HFFc6 (cell line): Measurements from ENCODE around the gene MVB12B. TPM values are rescaled to one million over a fixed set of nuclear protein-coding genes. Genes with fewer than 3 reads are reported as not detected.

Source experiments
- DNase-seq: peaks from one replicate; pipeline ENCODE4 v3.0.0-alpha.2; 2018
- H3K27ac Mint-ChIP-seq: 2 replicates; pipeline ENCODE4 v1.8.0; 2020; ENCODE audit warnings: mild to moderate bottlenecking, mixed read lengths
- H3K27me3 Mint-ChIP-seq: 2 replicates; pipeline ENCODE4 v1.8.0; 2021; ENCODE audit warnings: mild to moderate bottlenecking, moderate library complexity, mixed read lengths; ENCODE audit not compliant: insufficient read depth
- H3K36me3 Mint-ChIP-seq: 2 replicates; pipeline ENCODE4 v1.8.0; 2021; ENCODE audit warnings: low read depth, mixed read lengths
- H3K4me1 Mint-ChIP-seq: 2 replicates; pipeline ENCODE4 v1.8.0; 2020; ENCODE audit warnings: low read depth, mixed read lengths
- H3K4me3 Mint-ChIP-seq: 2 replicates; pipeline ENCODE4 v1.8.0; 2020; ENCODE audit warnings: mild to moderate bottlenecking, moderate library complexity, mixed read lengths
- H3K9me3 Mint-ChIP-seq: 2 replicates; pipeline ENCODE4 v1.8.0; 2020; ENCODE audit warnings: mild to moderate bottlenecking, mixed read lengths
- total RNA-seq, 6 experiments: library from RNA; stranded (reverse); fragmentation: NEBNext Ultra II Directional; extraction: Animal tissue kit (Norgen Biotek cat#: 25700); gene quantifications; 2 replicates in 1 of 6; 3 replicates in 5 of 6; pipeline ENCODE4 v1.2.3, GENCODE V29; 2021
- TF ChIP-seq, protein P1 (sequence below): fragments of 200-600 bp; sonication (generic); IDR thresholded peaks from 2 replicates; pipeline ENCODE4 v1.5.0; 2021; ENCODE audit warnings: antibody characterized with exemption, mild to moderate bottlenecking

MVB12B gene
- total RNA-seq, 6 experiments from 2014 or later, result 4.4 to 8.3 (median 6.7) TPM

DNA sequence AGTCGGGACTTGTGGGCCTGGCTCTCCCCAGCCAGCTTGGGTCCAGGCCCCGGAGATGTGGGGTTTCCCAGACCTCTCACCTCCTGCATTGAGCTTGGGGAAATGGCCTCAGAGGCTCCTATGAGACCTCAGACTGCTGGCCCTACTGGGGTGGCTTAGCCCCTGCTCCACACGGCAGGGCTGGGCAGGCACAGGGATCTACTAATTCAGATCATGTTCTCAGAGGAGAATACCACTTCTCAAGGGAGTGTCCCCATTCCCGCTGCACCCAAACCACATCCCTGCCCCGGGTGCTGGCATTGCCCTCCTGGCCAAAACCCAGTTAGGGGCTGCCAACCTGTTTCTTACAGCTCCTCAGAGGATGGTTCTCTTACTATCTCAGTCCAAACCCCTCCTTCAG lies 205.0 kb downstream of the MVB12B start:
- Mint-ChIP-seq H3K9me3 (no peaks in the 10 kb centered on the region), H3K27ac (no peak overlapping the region), H3K27me3 (peaks cover 55% of the 10 kb centered on the region), H3K4me1 (no peaks in the 10 kb centered on the region; the same call in 1 of the 2 replicates), H3K36me3 (no peaks in the 10 kb centered on the region), H3K4me3 (no peak overlapping the region)
- TF ChIP-seq, protein P1, sequence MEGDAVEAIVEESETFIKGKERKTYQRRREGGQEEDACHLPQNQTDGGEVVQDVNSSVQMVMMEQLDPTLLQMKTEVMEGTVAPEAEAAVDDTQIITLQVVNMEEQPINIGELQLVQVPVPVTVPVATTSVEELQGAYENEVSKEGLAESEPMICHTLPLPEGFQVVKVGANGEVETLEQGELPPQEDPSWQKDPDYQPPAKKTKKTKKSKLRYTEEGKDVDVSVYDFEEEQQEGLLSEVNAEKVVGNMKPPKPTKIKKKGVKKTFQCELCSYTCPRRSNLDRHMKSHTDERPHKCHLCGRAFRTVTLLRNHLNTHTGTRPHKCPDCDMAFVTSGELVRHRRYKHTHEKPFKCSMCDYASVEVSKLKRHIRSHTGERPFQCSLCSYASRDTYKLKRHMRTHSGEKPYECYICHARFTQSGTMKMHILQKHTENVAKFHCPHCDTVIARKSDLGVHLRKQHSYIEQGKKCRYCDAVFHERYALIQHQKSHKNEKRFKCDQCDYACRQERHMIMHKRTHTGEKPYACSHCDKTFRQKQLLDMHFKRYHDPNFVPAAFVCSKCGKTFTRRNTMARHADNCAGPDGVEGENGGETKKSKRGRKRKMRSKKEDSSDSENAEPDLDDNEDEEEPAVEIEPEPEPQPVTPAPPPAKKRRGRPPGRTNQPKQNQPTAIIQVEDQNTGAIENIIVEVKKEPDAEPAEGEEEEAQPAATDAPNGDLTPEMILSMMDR, result no peak
- no peak for DNase-seq

DNA sequence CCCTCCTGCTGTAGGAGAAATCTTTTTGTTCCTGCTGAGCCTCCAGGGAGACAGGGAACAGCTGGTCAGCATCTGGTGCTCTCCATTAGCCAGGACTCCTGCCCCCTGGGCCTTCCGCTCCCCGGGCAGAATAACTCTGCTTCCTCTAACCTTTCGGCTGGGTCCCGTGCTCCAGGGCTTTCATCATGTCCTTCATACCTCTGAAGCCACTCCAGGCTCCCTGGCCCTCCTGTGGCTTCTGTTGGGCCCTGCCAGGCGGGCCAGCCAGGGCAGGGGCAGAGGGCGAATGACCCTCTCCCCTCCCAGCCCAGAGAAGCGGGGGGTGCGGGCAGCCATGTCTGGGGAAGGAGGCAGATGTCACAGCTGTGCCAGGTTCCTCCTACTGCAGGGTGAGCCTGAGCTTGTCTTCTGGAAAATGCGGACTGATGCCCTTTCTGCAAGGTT lies 205.4 kb downstream of the MVB12B start:
- H3K27me3 Mint-ChIP-seq, result peaks cover 52% of the 10 kb centered on the region

GRCh38 chr9:126532489-126532888 lies 205.9 kb downstream of the MVB12B start:
- TF ChIP-seq, protein P1, result no peak
- Mint-ChIP-seq H3K27me3 (peaks cover 49% of the 10 kb centered on the region), H3K4me1 (no peaks in the 10 kb centered on the region; the same call in 1 of the 2 replicates), H3K9me3 (no peaks in the 10 kb centered on the region), H3K4me3 (no peak overlapping the region), H3K36me3 (no peaks in the 10 kb centered on the region), H3K27ac (no peak overlapping the region)
- DNase-seq, result no peak

More for the DNA sequence above, 205.4 kb downstream of the MVB12B start:
- TF ChIP-seq, protein P1, result no peak
- Mint-ChIP-seq H3K27ac (no peak overlapping the region), H3K4me1 (no peaks in the 10 kb centered on the region; the same call in 1 of the 2 replicates), H3K36me3 (no peaks in the 10 kb centered on the region), H3K4me3 (no peak overlapping the region), H3K9me3 (no peaks in the 10 kb centered on the region)
- DNase-seq, result no peak

- Mint-ChIP-seq H3K27ac (no peak overlapping the region), H3K4me1 (no peaks in the 10 kb centered on the region; the same call in 1 of the 2 replicates), H3K9me3 (no peaks in the 10 kb centered on the region)
Observed at GRCh38 chr9:126532951-126533925, 206.6 kb downstream of the MVB12B start.

DNA sequence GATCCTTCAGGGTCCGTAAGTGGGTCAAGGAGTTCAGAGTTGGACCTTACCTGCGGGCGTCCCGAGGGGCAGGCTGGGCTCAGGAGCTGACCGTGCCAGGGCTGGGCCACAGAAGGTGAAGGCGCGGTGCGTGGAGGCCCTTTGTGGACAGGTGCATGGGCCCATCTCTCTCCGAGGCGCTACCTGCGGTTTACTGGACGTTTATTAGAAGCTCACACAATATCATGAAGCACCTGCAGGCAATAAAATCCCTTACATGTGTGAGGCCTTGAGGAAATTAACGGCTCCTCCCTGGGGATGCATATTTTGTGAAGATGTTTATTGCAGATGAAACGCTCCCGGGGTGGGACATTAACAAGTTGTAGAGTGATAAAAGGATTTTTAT lies 207.3 kb downstream of the MVB12B start:
- DNase-seq, result no peak
- TF ChIP-seq, protein P1, result no peak
- peaks cover 48% of the 10 kb centered on the region for H3K27me3 Mint-ChIP-seq
- H3K36me3 Mint-ChIP-seq, result no peaks in the 10 kb centered on the region
- H3K27ac Mint-ChIP-seq, result no peak overlapping the region
- H3K9me3 Mint-ChIP-seq, result no peaks in the 10 kb centered on the region
- H3K4me3 Mint-ChIP-seq, result no peak overlapping the region
- no peaks in the 10 kb centered on the region; the same call in 1 of the 2 replicates for H3K4me1 Mint-ChIP-seq

More at GRCh38 chr9:126532951-126533925, 206.6 kb downstream of the MVB12B start:
- TF ChIP-seq, protein P1, result no peak
- Mint-ChIP-seq H3K36me3 (no peaks in the 10 kb centered on the region), H3K4me3 (no peak overlapping the region), H3K27me3 (peaks cover 48% of the 10 kb centered on the region)
- no peak for DNase-seq
